Suppressor macrophage (primary cell): ENCODE measurements around the gene NMS.

Source experiments
- DNase-seq, 4 experiments: peaks; one replicate each; pipeline ENCODE4 v3.0.0-alpha.2; 2020 to 2022

The NMS gene

DNA sequence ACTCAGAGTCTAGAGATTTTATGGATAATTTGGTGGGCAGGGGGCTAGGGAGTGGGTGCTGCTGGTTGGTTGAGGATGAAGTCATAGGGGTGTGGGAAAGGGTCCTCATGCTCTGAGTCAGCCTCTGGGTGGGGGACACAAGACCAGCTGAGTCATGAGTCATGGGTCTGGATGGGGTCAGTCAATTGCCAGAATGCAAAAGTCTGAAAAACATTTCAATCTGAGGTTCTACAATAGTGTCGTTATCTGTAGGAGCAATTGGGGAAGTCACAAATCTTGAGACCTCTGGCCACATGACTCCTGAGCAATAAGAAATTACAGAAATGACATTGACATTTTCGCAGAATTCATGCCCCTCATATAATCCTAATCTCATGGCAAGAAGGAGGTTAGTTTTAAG, 15.1 kb downstream of the NMS start:
- peak; percentile 7 to 52 (median 30) for DNase-seq

DNA sequence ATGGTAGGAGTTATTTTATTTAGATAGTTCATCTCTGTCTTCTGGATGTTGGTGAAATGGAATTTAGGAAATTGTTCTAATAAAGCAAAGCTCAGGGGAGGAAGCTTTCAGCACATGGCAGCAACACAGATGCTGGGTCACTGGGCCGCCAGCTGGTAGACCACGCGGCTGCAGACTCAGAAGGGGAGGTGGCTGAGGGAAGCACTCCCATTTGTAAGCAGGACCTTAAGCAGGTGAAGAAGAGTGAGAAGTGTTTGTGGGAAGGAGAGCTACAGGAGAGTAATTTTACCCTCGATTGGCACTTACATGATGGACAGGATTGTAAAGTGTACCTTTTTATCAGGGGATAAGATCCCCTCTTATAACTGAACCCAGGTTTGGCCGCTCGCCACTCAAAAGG, 24.4 kb downstream of the NMS start:
- DNase-seq = no peak

DNA sequence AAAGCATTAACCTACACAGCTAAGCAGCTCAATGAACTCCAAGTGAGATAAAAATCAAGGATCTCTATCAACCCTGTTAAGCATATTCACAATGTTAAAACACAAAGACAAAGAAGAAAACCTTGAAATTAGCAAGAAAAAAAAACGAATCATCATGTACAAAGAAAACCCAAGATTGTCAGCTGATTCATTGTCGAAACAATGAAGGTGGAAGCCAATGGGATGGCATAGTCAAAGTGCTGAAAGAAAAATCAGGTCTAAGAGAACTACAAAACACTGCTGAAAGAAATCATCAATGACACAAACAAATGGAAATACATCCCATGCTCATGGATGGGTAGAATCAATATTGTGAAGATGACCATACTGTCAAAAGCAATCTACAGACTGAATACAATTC, 32.5 kb downstream of the NMS start:
- no peak for DNase-seq

GRCh38 chr2:100504542-100504941, 34.3 kb downstream of the NMS start:
- no peak for DNase-seq

GRCh38 chr2:100509066-100509465, 38.8 kb downstream of the NMS start:
- DNase-seq = no peak

GRCh38 chr2:100513650-100514049, 43.4 kb downstream of the NMS start:
- DNase-seq = peak; percentile 59 to 74 (median 66)

DNA sequence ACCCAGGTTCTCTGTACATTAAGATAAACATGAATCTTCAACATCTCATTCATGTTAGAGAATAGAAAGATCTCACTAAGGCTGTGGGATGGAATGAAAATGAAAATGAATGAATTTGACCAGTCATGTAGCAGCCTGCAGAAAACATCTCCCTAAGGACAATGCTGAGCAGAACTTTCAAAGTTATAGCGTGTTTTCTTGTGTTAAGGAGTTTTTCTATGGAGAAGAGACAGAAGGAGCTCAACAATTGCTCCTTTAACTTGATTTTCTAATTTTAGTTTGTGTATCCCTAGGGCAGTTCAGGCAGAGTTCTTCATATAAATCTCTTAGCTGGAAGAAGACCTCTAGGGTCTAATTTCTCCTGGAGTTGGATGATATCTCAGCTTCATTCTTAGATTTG, 47.3 kb downstream of the NMS start:
- no peak for DNase-seq

DNA sequence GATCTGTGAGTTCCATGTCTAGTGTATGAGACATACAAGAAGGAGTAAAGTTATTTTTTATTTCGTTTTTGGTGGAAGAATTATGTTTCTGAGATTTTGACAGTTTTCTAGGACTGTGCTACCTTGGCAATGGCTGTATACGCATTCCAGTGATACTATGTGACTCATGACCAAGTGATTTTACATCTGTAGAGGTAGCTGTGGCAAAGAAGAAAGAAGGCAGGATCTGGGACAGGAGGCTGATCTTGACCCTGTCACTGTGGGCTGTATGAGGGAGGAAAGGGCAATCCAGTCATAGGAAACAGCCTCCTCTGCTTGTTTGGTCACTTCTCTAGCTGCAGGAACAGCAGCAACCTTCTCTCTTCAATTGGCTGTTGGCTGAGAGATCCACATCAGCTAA, 48.5 kb downstream of the NMS start:
- DNase-seq = peak in 2 of 4 experiments; percentile 9 to 26

DNA sequence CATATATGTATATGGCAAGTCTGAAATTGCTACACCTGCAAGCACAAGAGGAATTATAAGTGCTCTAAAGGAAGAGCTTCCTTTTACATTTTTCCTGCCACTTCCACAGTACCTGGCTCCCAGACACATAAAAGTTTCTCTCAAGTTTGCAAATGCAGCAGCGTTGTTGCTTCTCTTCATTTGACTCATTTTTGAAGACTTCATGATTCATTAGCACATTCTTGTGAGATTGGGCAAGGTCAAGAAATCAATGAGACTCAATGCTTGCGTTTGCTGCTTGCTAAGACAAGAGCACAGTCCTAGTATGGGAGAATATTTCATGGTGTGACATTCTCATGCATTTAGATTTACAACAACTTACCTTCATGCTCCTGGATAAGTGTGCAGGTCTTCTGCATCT, 49.9 kb downstream of the NMS start:
- DNase-seq = no peak

DNA sequence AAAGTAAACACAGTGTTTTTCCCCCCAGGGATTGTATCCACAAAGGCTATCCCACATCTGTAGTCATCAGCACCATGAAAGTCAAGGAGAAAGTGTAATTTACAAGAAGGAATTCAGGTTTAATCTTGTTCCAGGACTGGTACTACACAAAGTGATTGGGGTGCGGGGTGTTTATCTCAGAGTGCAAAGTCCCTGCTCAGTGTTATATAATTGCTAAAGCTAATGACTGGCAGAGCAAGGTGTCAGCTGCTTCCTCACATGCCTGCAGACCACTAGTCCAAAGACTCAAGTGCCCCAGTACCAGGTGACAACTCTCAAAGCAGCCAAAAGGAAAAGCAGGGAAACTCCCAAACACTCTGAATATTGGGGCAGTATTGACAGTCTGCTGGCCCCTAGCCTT, 52.1 kb downstream of the NMS start:
- DNase-seq = no peak

GRCh38 chr2:100524331-100524730, 54.0 kb downstream of the NMS start:
- no peak for DNase-seq

DNA sequence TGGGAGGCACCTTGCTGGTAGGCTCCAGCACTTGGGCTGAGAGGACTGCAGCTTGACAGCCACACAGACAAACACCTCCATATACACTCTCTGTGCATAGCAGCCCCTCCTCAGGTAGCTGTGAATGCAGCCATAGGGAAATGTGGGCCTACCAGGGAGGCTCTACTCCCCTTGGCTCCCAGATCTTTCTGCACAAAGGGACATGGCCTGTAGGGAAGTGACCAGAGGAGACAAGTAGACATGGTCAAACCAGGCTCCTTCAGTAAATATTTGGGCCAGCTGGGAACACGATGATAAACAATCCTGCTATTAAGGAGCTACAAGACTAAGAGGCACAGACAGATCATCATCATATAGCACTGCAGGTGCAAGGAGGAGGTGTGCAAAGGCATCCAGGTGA, 56.6 kb downstream of the NMS start:
- no peak for DNase-seq

- DNase-seq = no peak
Measured at GRCh38 chr2:100527440-100528015, 57.2 kb downstream of the NMS start.

DNA sequence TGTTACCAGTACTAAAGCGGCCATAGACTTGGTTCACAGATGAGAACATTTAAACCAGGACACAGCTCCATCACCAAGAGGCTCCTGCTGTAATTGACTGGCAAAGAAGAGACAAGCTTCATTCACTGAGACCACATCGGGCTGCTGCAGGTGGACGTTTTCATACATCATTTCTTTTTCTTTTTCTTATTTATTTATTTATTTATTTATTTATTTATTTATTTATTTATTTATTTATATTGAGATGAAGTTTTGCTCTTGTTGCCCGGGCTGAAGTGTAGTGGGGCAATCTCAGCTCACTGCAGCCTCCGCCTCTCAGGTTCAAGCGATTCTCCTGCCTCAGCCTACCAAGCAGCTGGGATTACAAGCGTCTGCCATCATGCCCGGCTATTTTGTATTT, 58.9 kb downstream of the NMS start:
- no peak for DNase-seq

GRCh38 chr2:100529900-100530299, 59.6 kb downstream of the NMS start:
- no peak for DNase-seq
